Keratinocyte (primary cell): Measurements from ENCODE around the gene DEPDC7. TPM values are rescaled to one million over a fixed set of nuclear protein-coding genes. Genes with fewer than 3 reads are reported as not detected.

Experiments used
- DNase-seq: peaks from one replicate; pipeline ENCODE4 v3.0.0-alpha.2; 2011; ENCODE audit warnings: low read depth, missing footprints, low spot score
- FAIRE-seq: peaks from 2 replicates; lab custom pipeline; 2011; peaks lifted over from hg19 to GRCh38; lab: Jason Lieb, UNC
- H2AFZ ChIP-seq: 2 replicates; pipeline ENCODE4 v1.6.0; 2012; ENCODE audit warnings: low read length, control low read depth, inconsistent platforms; ENCODE audit not compliant: control insufficient read depth
- H3K27ac ChIP-seq: 2 replicates; pipeline ENCODE4 v1.5.1; 2011; ENCODE audit warnings: low read length; ENCODE audit not compliant: control insufficient read depth, insufficient read depth
- H3K27me3 ChIP-seq: 3 replicates; pipeline ENCODE4 v1.6.0; 2011; ENCODE audit warnings: low read length; ENCODE audit not compliant: control insufficient read depth, insufficient read depth; ENCODE audit errors: extremely low read depth
- H3K36me3 ChIP-seq, 2 experiments: 2 replicates in 1 of 2; 3 replicates in 1 of 2; pipeline ENCODE4 v1.5.1; 2011; ENCODE audit warnings: low read length in 2 of 2, mild to moderate bottlenecking in 1 of 2; ENCODE audit not compliant: control insufficient read depth in 2 of 2, insufficient read depth in 2 of 2; ENCODE audit errors: extremely low read depth in 1 of 2
- H3K4me1 ChIP-seq: 3 replicates; pipeline ENCODE4 v1.5.1; 2011; ENCODE audit warnings: low read length; ENCODE audit not compliant: control insufficient read depth, insufficient read depth; ENCODE audit errors: extremely low read depth
- H3K4me2 ChIP-seq: 3 replicates; pipeline ENCODE4 v1.6.0; 2011; ENCODE audit warnings: low read depth, low read length; ENCODE audit not compliant: control insufficient read depth, insufficient read depth; ENCODE audit errors: extremely low read depth
- H3K4me3 ChIP-seq, 3 experiments: fragments of 200-600 bp in 1 of 3; sonication (generic) in 1 of 3; 2 replicates in 2 of 3; 3 replicates in 1 of 3; pipeline ENCODE4 v1.5.1; 2011 to 2016; ENCODE audit warnings: low read length in 3 of 3, mild to moderate bottlenecking in 3 of 3, control low read depth in 2 of 3, inconsistent platforms in 1 of 3, low read depth in 1 of 3, mixed read lengths in 1 of 3, mixed run types in 1 of 3, moderate library complexity in 1 of 3; ENCODE audit not compliant: control insufficient read depth in 2 of 3, insufficient read depth in 2 of 3; ENCODE audit errors: extremely low read depth in 1 of 3
- H3K79me2 ChIP-seq: 2 replicates; pipeline ENCODE4 v1.6.0; 2012; ENCODE audit warnings: low read length; ENCODE audit not compliant: control insufficient read depth, insufficient read depth
- H3K9ac ChIP-seq: 3 replicates; pipeline ENCODE4 v1.6.0; 2011; ENCODE audit warnings: low read length; ENCODE audit not compliant: control insufficient read depth, insufficient read depth; ENCODE audit errors: extremely low read depth
- H3K9me1 ChIP-seq: 3 replicates; pipeline ENCODE4 v1.6.0; 2011; ENCODE audit warnings: low read length; ENCODE audit not compliant: control insufficient read depth, insufficient read depth; ENCODE audit errors: extremely low read depth
- H3K9me3 ChIP-seq: 2 replicates; pipeline ENCODE4 v1.5.1; 2012; ENCODE audit warnings: low read depth, low read length; ENCODE audit not compliant: control insufficient read depth
- H4K20me1 ChIP-seq: 3 replicates; pipeline ENCODE4 v1.6.0; 2011; ENCODE audit warnings: low read length; ENCODE audit not compliant: control insufficient read depth, insufficient read depth; ENCODE audit errors: extremely low read depth
- EZH2 ChIP-seq: IDR thresholded peaks from one replicate; pipeline ENCODE4 v1.6.1; 2012; ENCODE audit warnings: inconsistent platforms, mild to moderate bottlenecking, low read length, moderate library complexity
- dilution Hi-C: fragments of 300-500 bp; cut with MboI; formaldehyde crosslinking; loops from one replicate; pipeline ENCODE4 v1.7.0; 2020; ENCODE audit warnings: low sequenced_read_pairs; ENCODE audit not compliant: extremely low pct_ligation_motif_present
- polyA plus RNA-seq, 5 experiments: library from polyadenylated mRNA; depleted of rRNA in 3 of 5; stranded (reverse) in 3 of 5; stranded (forward) in 1 of 5; unstranded in 1 of 5; fragments of >200 nt; gene quantifications; 1 replicate in 1 of 5; 2 replicates in 3 of 5; 3 replicates in 1 of 5; pipeline versions ENCODE4 v1.2.1 to v1.2.3, GENCODE V29; 2011 to 2012; ENCODE audit warnings: missing spikeins in 2 of 5, low read depth in 1 of 5, low replicate concordance in 1 of 5
- TF ChIP-seq, protein P1 (sequence below), 3 experiments: IDR thresholded peaks in 1 of 3; conservative IDR thresholded peaks in 1 of 3; optimal IDR thresholded peaks in 1 of 3; 2 replicates in 2 of 3; 3 replicates in 1 of 3; pipeline versions ENCODE3 to v1.5.1; 2011; ENCODE audit warnings: low read length in 3 of 3, mild to moderate bottlenecking in 3 of 3, moderate library complexity in 2 of 3, control low read depth in 1 of 3, inconsistent platforms in 1 of 3; ENCODE audit not compliant: insufficient read depth in 2 of 3; ENCODE audit errors: extremely low read depth in 1 of 3

The DEPDC7 gene
- polyA plus RNA-seq, 1 donor (not counting 4 experiments of a cell fraction or from before 2014, with no cell fraction given): 29.8 TPM

DNA sequence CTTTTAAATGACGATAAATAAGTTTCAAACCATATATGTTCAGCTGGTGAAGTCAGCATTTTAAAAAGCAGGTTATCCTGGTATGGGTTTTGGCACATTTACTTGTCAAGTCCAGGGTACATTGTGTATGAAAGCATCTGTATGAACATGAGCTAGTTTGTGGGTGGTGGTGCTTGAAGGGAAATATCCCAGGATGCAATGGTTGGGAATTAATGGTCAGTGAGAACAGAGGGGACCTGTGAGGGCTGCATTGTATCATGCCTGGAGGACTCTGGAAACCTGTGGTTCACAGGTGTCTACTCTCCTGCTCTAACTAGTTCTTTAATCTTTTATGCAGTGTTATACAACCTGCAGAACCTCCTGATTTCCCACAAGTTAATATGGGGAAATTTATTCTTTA lies 5.8 kb downstream of the DEPDC7 start:
- Histone ChIP-seq H3K79me2 (peaks cover 70% of the 10 kb centered on the region), H3K4me1 (peaks cover 16% of the 10 kb centered on the region), H3K27me3 (no peaks in the 10 kb centered on the region), H3K36me3 (peaks cover 0 to 3% of the 10 kb centered on the region in 2 experiments), H3K9me1 (peaks cover 2% of the 10 kb centered on the region), H4K20me1 (no peaks in the 10 kb centered on the region), H3K4me3 (no peak overlapping the region), H3K27ac (no peak overlapping the region), H2AFZ (no peak overlapping the region), H3K4me2 (peak overlapping the region; percentile 9), H3K9me3 (no peaks in the 10 kb centered on the region), H3K9ac (no peak overlapping the region)
- DNase-seq (no peak), FAIRE-seq (peak; percentile 53)
- TF ChIP-seq, protein P1, sequence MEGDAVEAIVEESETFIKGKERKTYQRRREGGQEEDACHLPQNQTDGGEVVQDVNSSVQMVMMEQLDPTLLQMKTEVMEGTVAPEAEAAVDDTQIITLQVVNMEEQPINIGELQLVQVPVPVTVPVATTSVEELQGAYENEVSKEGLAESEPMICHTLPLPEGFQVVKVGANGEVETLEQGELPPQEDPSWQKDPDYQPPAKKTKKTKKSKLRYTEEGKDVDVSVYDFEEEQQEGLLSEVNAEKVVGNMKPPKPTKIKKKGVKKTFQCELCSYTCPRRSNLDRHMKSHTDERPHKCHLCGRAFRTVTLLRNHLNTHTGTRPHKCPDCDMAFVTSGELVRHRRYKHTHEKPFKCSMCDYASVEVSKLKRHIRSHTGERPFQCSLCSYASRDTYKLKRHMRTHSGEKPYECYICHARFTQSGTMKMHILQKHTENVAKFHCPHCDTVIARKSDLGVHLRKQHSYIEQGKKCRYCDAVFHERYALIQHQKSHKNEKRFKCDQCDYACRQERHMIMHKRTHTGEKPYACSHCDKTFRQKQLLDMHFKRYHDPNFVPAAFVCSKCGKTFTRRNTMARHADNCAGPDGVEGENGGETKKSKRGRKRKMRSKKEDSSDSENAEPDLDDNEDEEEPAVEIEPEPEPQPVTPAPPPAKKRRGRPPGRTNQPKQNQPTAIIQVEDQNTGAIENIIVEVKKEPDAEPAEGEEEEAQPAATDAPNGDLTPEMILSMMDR (optimal IDR thresholded peaks at IDR 0.05 in 1 of 3, IDR thresholded peaks at IDR 0.05 in 1 of 3, conservative IDR thresholded peaks at IDR 0.05 in 1 of 3; ENCODE audit: extremely low read depth in 1 of 3, insufficient read depth in 2 of 3, low read length in 3 of 3): no peak
- dilution Hi-C loops: no loop called here

DNA sequence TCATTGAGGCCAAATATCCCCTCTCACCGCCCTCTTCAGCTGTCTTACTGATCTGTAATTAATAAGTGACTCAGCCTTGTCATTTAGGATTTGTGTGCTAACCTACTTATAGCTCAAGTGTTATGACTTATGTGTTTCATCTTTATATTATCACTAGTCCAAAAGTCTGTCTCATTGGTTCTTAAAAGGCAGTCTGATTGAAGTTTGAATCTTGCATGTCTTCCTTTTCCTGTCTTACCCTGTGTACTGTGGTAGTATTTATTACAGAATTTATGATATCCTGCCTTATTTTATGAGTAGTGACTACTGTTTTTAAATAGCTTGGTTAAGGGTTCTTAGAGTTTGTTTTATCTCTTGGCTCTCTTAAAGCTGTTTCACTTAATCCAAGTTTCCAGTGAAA lies 6.3 kb downstream of the DEPDC7 start:
- FAIRE-seq (no peak), DNase-seq (no peak)
- Histone ChIP-seq H3K4me2 (no peak overlapping the region), H3K27me3 (no peaks in the 10 kb centered on the region), H3K79me2 (peaks cover 65% of the 10 kb centered on the region), H2AFZ (no peak overlapping the region), H3K9ac (no peak overlapping the region), H3K4me1 (peaks cover 15% of the 10 kb centered on the region), H3K9me1 (peaks cover 2% of the 10 kb centered on the region), H3K27ac (no peak overlapping the region), H4K20me1 (no peaks in the 10 kb centered on the region), H3K9me3 (no peaks in the 10 kb centered on the region), H3K36me3 (peaks cover 0 to 3% of the 10 kb centered on the region in 2 experiments), H3K4me3 (no peak overlapping the region)
- dilution Hi-C loops: no loop called here
- TF ChIP-seq, protein P1 (optimal IDR thresholded peaks at IDR 0.05 in 1 of 3, IDR thresholded peaks at IDR 0.05 in 1 of 3, conservative IDR thresholded peaks at IDR 0.05 in 1 of 3; ENCODE audit: extremely low read depth in 1 of 3, insufficient read depth in 2 of 3, low read length in 3 of 3): no peak
- TF ChIP-seq EZH2: no peak
